HFFc6 (cell line): ENCODE data around the gene WDR1. TPM values are rescaled to one million over a fixed set of nuclear protein-coding genes. Genes with fewer than 3 reads are reported as not detected.

ENCODE experiments used
- DNase-seq: peaks from one replicate; pipeline ENCODE4 v3.0.0-alpha.2; 2018
- H3K27ac Mint-ChIP-seq: 2 replicates; pipeline ENCODE4 v1.8.0; 2020; ENCODE audit warnings: mild to moderate bottlenecking, mixed read lengths
- H3K27me3 Mint-ChIP-seq: 2 replicates; pipeline ENCODE4 v1.8.0; 2021; ENCODE audit warnings: mild to moderate bottlenecking, moderate library complexity, mixed read lengths; ENCODE audit not compliant: insufficient read depth
- H3K36me3 Mint-ChIP-seq: 2 replicates; pipeline ENCODE4 v1.8.0; 2021; ENCODE audit warnings: low read depth, mixed read lengths
- H3K4me1 Mint-ChIP-seq: 2 replicates; pipeline ENCODE4 v1.8.0; 2020; ENCODE audit warnings: low read depth, mixed read lengths
- H3K4me3 Mint-ChIP-seq: 2 replicates; pipeline ENCODE4 v1.8.0; 2020; ENCODE audit warnings: mild to moderate bottlenecking, moderate library complexity, mixed read lengths
- H3K9me3 Mint-ChIP-seq: 2 replicates; pipeline ENCODE4 v1.8.0; 2020; ENCODE audit warnings: mild to moderate bottlenecking, mixed read lengths
- total RNA-seq, 6 experiments: library from RNA; stranded (reverse); fragmentation: NEBNext Ultra II Directional; extraction: Animal tissue kit (Norgen Biotek cat#: 25700); gene quantifications; 2 replicates in 1 of 6; 3 replicates in 5 of 6; pipeline ENCODE4 v1.2.3, GENCODE V29; 2021
- TF ChIP-seq, protein P1 (sequence below): fragments of 200-600 bp; sonication (generic); IDR thresholded peaks from 2 replicates; pipeline ENCODE4 v1.5.0; 2021; ENCODE audit warnings: antibody characterized with exemption, mild to moderate bottlenecking

Gene WDR1
- total RNA-seq, 6 experiments from 2014 or later, result 720 to 838 (median 782) TPM

DNA sequence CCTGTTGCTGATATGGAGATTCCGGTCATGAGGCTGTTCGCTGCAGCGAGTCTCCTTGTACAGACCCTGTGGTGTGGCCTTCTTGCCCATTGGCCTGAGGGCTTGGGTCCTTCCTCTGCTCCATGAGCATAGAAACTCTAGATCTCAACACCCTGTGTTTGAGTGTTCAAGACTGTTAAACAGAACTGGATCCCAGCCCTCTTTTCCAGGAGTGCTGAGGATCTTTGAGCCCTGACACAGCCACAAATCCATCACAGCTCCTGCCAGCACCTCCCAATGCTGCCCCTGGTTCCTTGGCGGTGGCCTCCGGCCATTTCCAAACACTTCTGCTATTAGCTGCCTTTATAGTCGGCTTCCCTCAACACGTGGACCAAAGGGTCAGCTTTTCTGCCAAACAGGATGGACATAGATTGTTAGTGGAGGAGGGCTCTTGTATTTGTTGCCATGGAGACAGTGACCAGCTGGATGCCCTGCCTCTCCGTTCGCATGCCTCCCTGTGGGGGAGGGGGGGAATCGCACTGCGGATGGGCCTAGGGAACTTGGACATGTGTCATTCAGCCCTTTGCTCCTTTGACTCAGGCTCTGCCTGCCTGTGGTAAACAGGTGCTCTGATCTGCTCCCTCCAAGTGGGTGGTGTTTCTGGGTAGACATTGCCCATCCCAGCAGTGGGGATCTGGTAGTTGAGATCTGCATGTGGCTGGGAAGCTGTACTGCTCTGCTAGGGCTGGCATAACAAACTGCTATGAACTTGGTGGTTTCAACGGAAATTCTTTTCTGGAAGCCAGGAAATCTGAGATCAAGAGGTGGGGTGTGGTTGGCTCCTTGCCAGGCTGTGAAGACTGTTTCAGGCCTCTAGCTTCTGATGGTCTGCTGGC lies 6.9 kb upstream of the WDR1 start:
- peaks cover 9% of the 10 kb centered on the region for H3K4me1 Mint-ChIP-seq
- no peak overlapping the region for H3K4me3 Mint-ChIP-seq
- H3K9me3 Mint-ChIP-seq, result no peaks in the 10 kb centered on the region
- peaks cover 26% of the 10 kb centered on the region for H3K27me3 Mint-ChIP-seq
- no peak overlapping the region for H3K27ac Mint-ChIP-seq
- no peak for DNase-seq
- TF ChIP-seq, protein P1, sequence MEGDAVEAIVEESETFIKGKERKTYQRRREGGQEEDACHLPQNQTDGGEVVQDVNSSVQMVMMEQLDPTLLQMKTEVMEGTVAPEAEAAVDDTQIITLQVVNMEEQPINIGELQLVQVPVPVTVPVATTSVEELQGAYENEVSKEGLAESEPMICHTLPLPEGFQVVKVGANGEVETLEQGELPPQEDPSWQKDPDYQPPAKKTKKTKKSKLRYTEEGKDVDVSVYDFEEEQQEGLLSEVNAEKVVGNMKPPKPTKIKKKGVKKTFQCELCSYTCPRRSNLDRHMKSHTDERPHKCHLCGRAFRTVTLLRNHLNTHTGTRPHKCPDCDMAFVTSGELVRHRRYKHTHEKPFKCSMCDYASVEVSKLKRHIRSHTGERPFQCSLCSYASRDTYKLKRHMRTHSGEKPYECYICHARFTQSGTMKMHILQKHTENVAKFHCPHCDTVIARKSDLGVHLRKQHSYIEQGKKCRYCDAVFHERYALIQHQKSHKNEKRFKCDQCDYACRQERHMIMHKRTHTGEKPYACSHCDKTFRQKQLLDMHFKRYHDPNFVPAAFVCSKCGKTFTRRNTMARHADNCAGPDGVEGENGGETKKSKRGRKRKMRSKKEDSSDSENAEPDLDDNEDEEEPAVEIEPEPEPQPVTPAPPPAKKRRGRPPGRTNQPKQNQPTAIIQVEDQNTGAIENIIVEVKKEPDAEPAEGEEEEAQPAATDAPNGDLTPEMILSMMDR, result no peak
- H3K36me3 Mint-ChIP-seq, result no peaks in the 10 kb centered on the region

DNA sequence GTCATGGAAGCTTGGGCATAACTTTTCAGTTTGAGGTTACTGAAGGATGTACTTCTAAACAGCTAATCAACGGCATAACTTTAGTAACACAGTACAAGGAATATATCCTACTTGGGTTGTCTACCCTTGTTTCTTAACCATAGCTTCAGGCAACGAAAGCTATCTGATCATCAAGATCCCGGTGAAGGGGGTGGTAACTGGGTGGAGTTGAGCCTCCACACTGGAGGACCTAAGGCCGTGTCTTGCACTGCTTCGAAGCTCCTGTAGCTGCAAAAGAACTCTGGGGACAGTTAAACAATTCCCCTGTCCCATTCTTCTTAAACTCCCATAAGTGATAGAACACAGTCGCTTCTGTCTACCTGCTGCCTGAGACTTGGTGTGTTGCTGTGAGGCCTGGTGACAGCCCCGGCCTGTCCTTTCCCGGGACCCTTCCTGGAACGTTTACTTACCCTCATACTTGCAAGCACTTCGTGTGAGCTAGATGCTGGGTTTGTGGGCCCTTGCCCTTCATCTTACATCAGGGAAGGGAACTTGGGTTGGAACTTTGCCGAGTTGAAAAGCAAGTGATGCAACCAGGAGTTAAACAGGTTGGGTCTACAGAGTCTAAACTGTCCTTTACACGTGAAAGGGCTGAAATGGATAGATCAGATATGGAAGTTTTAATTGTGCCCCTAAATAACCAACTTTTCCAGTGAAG lies 5.8 kb upstream of the WDR1 start:
- H3K27me3 Mint-ChIP-seq, result peaks cover 20% of the 10 kb centered on the region
- no peak overlapping the region for H3K27ac Mint-ChIP-seq
- H3K4me1 Mint-ChIP-seq, result peaks cover 20% of the 10 kb centered on the region
- TF ChIP-seq, protein P1, result no peak
- H3K9me3 Mint-ChIP-seq, result no peaks in the 10 kb centered on the region
- H3K4me3 Mint-ChIP-seq, result no peak overlapping the region
- no peak for DNase-seq
- no peaks in the 10 kb centered on the region for H3K36me3 Mint-ChIP-seq

DNA sequence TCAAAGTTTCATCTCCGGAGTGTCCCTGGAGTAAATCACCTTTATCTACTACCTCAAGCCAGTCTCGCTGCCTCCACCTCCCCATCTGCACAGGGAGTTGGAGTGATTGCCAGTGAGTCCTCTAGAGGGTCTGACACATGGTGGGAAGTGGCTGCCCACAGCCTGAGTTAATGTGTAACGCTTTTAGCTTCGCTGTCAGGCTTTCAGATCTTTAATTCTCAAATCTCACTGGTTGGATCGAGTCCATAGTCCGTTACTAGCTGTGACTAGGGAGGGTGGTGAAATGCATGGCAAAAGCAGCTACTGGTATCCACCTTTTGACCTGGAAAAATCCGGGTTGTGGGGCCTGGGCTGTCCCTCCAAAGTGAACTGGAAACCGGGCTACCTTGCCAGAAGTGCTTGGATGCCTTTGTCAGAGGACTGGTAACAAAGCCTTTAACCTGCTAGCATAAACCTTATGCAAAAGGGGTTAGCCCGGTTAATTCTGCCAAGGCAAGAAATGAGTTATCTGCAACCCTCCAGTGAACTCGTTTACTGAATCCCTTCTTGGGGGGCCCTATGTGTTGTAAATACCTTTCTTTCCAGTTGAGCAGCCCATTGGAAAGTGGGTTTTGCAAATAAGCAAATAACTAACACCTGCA lies 5.1 kb upstream of the WDR1 start:
- H3K36me3 Mint-ChIP-seq, result no peaks in the 10 kb centered on the region
- TF ChIP-seq, protein P1, result no peak
- H3K27me3 Mint-ChIP-seq, result peaks cover 18% of the 10 kb centered on the region
- H3K9me3 Mint-ChIP-seq, result no peaks in the 10 kb centered on the region
- H3K4me1 Mint-ChIP-seq, result peaks cover 25% of the 10 kb centered on the region
- no peak for DNase-seq
- no peak overlapping the region for H3K4me3 Mint-ChIP-seq
- H3K27ac Mint-ChIP-seq, result no peak overlapping the region

DNA sequence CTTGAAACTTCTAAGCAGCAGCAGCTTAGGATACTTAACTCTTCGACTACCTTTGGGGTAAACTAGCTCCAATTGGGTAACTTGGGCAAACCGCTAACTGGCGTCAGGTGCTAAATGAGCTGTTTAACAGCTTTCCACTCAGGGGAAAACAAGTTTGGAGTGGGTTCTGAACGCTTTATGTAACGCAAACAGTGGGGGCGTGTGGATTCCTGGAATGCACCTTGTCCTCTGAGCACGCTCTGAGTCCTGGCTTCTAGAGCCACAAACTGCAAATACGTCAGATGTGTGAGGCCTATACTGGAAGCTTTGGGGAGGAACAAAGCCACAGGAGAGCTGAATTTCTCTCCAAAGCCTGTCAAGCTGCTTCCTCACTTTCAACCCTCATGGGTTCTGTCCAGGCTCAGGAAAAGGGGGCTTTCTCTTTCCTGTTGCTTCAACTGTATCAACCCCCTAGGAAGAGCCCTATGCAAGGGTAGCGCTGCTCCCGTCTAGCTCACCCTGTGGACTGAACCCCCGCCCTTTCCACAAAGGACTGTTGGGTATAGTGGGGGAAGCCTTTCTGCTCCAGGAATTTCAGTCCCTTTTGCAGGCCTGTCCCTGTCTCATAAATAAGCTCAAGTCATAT lies 4.5 kb upstream of the WDR1 start:
- TF ChIP-seq, protein P1, result no peak
- H3K9me3 Mint-ChIP-seq, result no peaks in the 10 kb centered on the region
- H3K27ac Mint-ChIP-seq, result no peak overlapping the region
- no peak for DNase-seq
- H3K4me1 Mint-ChIP-seq, result peaks cover 25% of the 10 kb centered on the region
- no peak overlapping the region for H3K4me3 Mint-ChIP-seq
- H3K36me3 Mint-ChIP-seq, result peaks cover 1% of the 10 kb centered on the region
- peaks cover 12% of the 10 kb centered on the region for H3K27me3 Mint-ChIP-seq

DNA sequence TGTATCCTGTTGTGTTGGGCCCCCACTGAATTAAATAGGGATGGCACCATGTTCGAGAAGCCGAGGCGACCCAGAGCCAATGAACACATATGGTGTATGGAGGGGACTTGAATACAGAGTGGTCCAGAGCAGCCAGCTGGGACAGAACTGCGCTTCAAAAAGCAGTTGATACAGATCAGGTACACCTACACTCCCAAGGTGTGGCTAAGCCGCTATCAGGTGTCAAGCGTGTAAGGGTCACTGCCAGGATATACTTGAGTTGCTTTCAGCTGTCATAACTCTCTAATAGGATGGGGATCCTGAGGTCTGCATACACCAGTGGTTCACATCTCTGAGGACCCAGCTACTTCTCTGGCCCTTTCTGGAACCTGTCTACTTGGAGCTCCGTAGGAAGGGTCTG lies 3.2 kb upstream of the WDR1 start:
- Mint-ChIP-seq H3K4me1 (peaks cover 33% of the 10 kb centered on the region), H3K4me3 (no peak overlapping the region), H3K36me3 (peaks cover 14% of the 10 kb centered on the region), H3K9me3 (no peaks in the 10 kb centered on the region), H3K27me3 (peaks cover 12% of the 10 kb centered on the region), H3K27ac (no peak overlapping the region)
- TF ChIP-seq, protein P1, result no peak
- no peak for DNase-seq
